ENCODE results near the gene SEMA3F.

SEMA3F gene

GRCh38 chr3:50169858-50170257 is 14.7 kb downstream of the SEMA3F start:
- no peak for DNase-seq

GRCh38 chr3:50170689-50171088 is 15.6 kb downstream of the SEMA3F start:
- no peak for DNase-seq

- DNase-seq, result no peak
Measured at GRCh38 chr3:50171540-50172301, 16.6 kb downstream of the SEMA3F start.

- DNase-seq, result no peak
Measured at GRCh38 chr3:50172626-50173220, 17.6 kb downstream of the SEMA3F start.

- DNase-seq, result no peak
Measured at GRCh38 chr3:50173685-50174516, 18.8 kb downstream of the SEMA3F start.

- no peak for DNase-seq
Measured at GRCh38 chr3:50174517-50174895, 19.4 kb downstream of the SEMA3F start.

- no peak for DNase-seq
Measured at GRCh38 chr3:50174947-50175524, 19.9 kb downstream of the SEMA3F start.

- peak in 1 of 51 donors; percentile 7 for DNase-seq
Measured at GRCh38 chr3:50177346-50177745, 22.2 kb downstream of the SEMA3F start.

GRCh38 chr3:50179710-50180109 is 24.6 kb downstream of the SEMA3F start:
- no peak for DNase-seq

- DNase-seq, result no peak
Measured at GRCh38 chr3:50181985-50182384, 26.9 kb downstream of the SEMA3F start.

GRCh38 chr3:50182533-50183099 is 27.5 kb downstream of the SEMA3F start:
- DNase-seq, result no peak

- no peak for DNase-seq
Measured at GRCh38 chr3:50183755-50184154, 28.6 kb downstream of the SEMA3F start.

- DNase-seq, result no peak
Measured at GRCh38 chr3:50184242-50184978, 29.3 kb downstream of the SEMA3F start.

GRCh38 chr3:50185230-50185629 is 30.1 kb downstream of the SEMA3F start:
- no peak for DNase-seq

GRCh38 chr3:50186096-50186495 is 31.0 kb downstream of the SEMA3F start:
- DNase-seq, result no peak

GRCh38 chr3:50187750-50188149 is 32.6 kb downstream of the SEMA3F start:
- no peak for DNase-seq

GRCh38 chr3:50189274-50189673 is 34.1 kb downstream of the SEMA3F start:
- DNase-seq, result peak in 42 of 51 donors; percentile 9 to 85 (median 56)

GRCh38 chr3:50189989-50190388 is 34.9 kb downstream of the SEMA3F start:
- no peak for DNase-seq

GRCh38 chr3:50190936-50191660 is 36.0 kb downstream of the SEMA3F start, which contains the start of gene GNAT1:
Gene GNAT1, plus strand, starts transcription at chr3:50191610. Its CDS starts 116 bp downstream, at chr3:50191726.
- DNase-seq, result no peak

GRCh38 chr3:50192124-50192523 is 37.0 kb downstream of the SEMA3F start:
- DNase-seq, result no peak

Measured in hypothalamus (tissue), 51 donors.